Activated gamma-delta T cell treated with Interleukin-2 at 50 U/mL for 16 hours (primary cell): ENCODE data around the gene FCN3.

Experiments
- DNase-seq: peaks from one replicate; pipeline ENCODE4 v3.0.0-alpha.2; 2020

Gene FCN3

DNA sequence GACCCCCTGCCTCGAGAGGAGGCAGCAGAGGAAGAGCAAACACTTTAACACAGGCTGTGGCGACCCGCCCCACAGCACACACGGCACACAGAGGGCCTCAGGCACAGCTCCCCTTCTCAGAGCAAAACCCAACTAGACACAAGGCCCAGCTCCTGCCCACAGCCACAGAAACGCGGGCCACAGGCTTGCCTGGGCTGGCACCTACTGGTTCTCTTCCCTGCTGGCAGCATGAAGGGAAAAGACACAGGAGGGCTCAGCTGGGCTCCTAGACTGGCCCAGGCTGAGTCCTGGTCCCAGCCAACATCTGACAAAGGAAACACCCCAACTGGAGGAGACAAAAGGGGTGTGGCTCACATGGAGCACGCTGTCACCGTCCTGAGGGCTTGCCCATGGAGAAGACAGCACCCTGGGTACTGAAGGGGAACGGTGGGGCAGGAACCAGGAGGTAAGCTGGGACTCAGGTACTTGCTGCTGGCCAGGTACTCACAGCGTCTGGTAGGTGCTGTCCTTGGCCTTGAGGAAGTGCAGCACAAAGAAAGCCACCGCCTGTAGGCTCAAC, 5.0 kb upstream of the FCN3 start:
- no peak for DNase-seq

DNA sequence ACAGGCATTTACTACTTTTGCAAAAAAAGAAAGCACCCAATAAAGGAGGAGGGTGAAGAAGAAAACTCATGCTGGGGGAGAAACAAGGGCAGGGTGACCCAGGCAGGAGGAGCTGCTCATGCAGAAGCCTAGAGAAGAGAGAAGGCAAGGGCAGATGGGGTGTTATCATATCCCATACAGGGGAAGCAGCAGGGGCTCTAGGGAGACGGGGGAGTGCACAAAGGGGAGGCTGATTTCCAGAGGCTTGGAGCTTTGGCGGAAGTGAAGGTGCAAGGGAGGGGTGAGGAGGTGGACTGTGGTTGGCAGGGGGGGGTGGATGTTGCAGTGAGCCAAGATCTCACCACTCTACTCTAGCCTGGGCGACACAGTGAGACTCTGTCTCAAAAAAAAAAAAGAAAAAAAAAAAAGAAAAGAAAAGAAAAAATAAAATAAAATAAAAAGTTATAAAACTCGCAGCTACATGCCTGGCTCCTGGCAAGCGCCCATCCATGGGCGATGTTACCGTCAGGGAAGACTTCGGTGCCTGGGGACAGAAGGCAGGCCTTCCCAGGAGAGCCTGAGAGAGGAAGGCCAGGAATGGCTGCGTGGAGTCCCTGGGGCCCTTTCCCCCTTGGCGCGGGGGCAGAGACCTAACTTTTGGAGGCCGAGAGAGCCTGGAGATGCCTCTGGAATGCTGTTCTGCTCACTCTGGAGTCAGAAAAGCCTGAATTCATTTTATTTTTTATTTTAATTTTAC, 3.3 kb upstream of the FCN3 start:
- DNase-seq: no peak

DNA sequence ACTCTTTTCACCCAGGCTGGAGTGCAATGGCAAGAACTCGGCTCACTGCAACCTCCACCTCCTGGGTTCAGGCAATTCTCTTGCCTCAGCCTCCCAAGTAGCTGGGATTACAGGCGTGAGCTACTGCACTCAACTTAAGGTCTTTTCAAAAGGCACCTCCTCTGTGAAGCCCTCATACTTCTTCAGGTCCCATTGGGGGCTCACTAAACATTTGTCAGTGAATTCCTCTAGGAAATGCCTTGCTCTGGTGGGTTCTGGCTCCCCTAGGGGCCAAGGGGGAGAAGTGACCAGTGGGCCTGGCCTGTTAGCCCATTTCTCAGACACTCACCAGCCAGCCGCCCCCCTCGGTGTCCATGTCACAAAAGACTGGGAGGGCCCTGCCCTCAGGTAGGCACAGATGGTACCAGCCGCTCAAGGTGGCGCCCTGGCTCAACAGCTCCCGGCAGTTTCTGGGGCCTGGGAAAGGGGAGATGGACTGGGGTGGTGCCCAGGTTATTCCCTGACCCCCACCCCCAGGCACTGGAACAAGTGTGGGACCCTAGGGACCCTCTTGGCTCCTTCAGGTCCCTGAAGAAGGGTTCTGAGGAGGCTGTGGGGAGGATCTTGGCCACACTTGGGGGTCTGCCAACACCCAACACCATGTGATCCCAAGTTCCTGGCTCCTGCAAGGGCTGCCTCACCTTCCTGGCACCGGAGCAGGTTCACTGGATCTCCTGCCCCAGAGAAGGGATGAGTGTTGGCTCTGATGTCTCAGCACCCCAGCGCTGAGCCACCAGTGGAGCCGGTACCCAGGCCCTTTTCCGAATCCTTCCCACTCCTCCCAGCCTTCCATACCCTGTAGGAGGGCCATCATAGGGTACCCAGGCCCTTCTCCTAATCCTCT, 1.6 kb downstream of the FCN3 start:
- no peak for DNase-seq

DNA sequence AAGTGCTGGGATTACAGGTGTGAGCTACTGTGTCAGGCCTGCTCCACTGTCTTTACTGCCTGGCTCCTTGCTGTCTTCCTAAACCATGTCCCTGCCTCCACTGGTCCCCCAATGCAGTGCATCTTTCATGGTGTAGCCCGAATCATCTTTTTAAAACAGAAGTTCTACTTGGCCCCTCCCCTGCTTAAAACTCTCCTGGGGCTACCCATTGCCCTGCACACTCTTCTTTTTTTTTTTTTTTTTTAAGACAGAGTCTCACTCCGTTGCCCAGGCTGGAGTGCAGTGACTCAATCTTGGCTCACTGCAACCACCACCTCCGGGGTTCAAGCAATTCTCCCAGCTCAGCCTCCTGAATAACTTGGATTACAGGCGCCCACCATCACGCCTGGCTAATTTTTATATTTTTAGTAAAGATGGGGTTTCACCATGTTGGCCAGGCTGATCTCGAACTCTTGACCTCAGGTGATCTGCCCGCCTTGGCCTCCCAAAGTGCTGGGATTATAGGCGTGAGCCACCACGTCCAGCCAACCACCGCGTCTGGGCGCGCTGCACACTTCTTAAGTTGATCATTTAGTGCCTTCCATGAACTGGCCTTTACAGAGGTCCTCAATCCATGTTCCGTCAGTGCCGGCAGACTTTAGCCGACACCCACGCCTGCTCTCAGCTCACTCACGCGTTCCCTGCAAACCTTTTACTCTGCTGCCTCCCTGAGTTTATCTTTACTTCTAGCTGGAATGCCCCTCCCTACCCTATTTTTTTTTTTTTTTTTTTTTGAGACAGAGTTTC, 2.4 kb downstream of the FCN3 start:
- no peak for DNase-seq

DNA sequence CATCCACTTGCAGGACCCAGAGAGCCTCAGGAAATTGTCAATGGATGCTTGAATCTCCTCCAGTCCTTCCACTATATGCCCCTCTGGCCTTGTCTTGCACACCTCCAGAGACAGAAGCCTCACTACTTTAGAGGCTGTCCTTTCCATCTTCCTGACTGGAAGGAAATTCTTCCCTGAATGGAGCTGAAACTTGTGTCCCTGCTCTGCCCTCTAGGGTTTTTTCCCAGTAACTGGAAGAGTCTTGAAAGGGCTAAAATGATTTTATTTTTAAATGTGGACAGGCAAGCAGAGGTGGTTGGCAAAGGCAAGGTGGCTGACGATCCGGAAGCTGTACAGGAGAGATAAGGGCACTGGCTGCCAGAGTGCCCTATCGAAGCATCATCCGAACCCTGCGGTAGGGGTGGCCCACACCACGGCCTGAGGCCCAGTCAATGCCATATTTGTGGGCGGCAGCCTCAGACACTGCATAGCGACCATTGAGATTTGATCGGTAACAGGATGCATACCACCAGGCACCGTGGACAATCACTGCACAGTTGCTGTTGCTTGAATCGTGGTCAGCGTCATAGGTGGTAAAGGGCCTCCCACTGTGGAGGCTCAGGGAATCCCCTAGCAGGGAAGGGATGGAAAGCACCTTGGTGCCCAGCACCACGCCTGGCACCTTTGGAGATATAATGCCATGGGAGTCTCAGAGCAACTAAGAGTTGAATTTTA, 5.6 kb downstream of the FCN3 start:
- no peak for DNase-seq

DNA sequence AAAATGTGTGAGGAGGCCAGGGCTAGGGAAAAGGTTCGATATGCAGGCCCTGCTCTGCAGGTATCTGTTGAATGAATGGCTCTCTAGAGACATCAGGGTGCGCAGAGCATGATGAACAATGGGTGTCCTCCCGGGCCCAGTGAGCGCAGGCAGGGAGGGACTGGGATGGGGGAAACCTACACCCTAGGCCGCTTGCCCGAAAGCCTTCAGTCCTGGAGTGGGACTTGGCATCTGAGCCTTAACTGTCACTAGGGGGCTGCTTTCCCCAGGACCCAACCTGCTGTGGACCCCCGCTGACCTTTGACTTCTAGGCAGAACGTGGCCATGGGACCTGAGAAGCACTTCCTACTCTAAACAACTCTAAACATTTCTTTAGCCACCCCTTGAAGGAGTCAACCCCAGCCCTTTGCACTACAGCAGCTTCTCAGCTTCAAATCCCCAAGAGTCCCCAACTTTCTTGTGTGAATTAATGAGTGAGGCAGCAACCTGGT, 7.4 kb downstream of the FCN3 start:
- DNase-seq: no peak

DNA sequence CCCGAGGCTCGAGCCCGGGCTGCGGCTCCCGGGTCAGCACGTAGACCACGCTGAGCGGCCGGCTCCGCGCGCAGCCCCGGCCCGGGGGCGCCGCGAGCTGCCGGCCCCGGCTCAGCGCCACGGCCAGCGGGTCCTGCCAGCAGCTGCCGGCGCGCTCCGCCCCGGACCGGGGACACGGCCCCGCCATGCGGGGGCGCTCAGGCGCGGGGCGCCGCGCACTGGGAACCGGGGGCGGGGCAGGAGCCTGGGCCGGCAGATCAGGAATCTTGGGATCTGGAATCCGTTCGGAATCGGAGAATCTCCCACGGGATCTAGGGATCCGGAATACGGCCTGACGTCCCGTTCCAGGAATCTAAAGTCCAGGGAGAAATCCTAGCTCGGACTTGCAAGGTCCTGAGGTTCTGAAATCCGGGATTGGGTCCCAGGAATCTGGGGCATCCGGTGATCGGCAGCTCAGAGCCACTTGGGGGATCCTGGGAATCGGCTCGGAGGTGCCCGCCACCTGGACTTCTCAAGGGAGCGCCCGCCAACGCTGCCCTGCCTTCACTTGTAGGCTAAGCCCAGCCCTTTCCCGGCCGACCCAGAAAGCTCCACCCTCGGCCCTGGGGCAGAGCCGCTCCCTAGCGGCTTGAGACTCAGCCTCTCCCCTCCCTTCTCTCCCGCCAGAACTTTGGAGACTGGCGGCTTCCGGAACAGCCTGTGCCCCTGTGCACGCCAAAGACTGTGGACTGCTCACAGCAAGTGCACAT, 8.0 kb downstream of the FCN3 start, which contains the start of gene MAP3K6:
TSS of gene MAP3K6 (minus strand) at position 551 of the 749 bp plus-strand sequence. CDS start at position 187, 364 bp downstream.
- DNase-seq: no peak

DNA sequence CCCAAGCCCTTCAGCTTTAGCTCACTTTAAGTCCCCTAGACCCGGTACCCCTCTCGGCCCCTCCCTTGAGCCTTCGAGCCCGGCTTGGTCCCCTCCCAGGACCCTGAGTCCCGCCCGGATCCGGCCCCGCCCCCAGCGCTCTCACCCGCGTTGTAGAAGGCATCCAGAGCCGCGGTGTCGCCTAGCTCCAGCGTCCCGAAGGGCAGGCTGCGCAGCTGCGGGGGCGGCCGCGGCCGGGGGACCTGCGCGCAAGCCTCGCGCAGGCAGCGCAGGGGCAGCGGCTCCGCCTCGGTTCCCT, 8.6 kb downstream of the FCN3 start:
- peak; percentile 64 for DNase-seq

DNA sequence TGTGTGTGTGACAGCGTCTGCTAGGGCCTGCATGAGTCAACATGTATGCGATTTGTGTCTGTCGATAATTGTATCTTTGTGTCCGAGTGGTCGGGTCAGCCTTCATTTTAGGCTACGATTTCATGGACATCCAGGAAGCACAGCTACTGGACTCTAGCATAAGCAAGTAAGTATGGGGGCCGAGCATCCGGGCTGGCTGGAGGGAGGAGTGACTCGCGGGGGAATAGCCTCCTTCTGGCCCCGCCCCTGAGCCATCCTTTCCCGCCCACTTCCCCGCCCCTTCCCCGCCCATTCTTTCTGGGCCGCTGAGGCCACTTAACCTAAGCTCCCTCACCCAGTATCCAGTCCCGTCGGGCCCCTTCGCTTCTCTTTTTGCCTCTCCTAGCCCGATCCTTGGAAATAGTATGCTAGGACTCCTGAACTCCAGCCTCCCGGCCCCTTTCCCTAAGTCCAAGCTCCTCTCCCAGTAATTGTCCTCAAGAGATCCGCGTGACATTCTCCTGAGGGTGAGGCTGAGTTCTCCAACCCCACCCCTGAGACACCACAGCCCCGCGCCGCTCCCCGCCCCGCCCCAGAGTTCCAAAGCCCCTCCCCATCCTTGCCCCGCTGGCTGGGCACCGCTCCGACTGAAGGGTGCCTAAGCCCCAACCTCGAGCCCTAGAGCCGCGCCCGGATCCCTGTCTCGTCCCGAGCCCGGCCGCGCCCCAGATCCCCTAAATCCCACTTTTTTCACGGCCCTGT, 9.1 kb downstream of the FCN3 start:
- peak; percentile 72 for DNase-seq

DNA sequence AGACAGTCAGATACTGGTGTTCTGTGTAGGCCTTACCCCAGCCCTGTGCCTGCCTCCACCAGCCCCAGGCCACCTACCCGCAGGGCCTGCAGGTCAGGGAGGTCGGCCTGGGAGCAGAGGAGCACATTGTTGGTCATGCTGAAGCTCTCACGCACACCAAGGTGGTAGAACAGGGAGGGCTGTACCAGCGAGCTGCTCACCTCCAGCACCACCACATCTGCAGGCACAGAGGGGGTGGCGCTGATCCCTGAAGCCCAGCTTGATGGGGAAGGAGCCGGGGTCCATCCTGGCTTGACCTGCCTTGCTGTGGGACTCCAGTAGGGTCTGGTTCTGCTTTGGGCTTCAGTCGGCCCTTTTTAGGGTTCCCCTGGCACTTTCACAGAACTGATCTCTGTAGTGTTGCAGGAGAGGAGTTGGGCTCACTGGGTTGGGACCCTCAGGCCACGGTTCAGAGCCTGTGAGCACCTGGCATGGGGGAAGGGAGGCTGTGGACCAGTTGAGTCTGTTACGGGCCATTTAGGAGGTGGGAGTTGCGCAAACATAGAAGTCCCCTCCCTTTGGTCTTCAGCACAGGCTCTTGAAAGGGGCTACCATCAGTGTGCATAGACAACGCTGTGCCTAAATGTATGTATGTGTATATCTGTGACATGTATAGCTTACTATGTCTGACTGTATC, 9.8 kb downstream of the FCN3 start:
- DNase-seq: no peak

DNA sequence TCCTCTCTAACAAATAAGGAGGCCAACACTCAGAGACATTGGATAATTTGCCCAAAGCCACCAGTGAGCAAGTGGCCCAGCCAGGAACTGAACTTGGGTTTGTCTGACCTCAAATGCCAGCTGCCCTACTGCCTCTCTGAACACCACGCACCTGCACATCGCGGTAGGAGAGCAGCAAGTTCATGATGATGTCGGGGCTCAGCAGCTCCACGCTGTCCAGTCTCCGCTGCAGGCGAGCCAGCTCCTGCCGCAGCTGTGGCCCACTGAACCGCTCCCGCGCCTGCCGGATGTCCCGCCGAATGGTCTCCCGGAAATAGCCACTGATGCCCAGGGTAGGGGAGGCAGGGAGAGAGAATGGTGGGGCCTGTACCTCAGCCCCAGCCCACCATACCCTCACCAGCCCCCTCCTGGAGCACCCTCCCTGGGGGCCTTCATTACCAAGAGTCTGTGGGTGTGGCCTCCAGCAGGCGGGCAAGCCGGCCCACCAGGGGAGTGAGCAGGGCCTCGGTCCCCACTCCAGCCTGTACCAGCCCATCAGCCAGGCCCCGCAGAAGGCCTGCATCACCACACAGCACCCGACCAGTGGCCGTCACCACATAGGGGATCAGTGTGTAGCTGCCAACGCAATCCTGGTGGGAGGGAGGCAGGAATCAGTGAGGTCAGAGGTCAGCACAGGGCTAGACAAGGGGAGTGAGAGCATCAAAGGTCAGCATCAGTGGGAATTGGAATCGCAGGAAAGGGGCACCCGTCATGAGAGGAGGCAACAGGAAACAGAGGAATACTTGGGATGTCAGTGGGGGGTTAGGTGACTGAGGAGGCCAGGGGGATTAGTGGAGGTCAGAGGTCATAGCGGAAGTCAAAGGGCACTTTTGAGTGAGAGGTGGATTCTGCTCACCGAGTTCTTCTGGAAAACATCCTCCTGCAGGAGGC, 10.6 kb downstream of the FCN3 start:
- no peak for DNase-seq

DNA sequence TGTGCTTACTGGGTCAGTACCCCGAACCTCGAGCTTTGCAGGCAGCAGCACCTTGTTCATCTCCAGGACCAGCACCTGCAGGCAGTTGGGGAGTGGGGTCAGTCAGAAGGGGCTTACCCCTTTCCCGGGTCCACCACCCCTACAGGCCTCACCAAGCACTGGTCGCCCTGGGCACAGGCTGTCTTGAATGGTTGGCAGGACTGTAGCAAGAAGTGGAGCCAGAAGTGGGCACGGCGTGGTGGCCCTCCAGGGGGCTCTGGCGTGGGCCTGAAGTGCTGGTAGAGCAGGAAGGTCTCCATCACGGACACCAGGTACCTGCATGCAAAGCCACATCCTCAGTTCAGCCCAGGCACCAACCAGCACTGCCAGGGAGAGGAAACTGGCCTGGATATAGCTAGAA, 13.1 kb downstream of the FCN3 start:
- no peak for DNase-seq

DNA sequence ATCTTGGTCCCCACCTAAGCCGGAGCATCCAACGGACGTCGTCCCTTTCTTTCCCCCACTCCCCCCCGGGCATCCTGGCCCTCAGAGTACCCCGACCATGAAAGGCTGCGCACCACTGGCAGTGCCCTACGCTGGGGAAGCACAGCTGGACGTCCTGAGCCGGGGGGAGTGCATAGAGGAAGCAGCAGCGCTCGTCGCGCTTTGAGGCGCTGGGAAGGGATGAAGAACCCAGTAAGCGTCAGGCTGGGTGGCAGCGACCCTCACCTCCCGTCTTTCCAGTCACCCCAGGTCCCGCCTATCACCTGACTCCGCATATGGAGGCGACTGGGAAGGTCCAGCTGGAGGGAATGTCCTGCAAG, 13.6 kb downstream of the FCN3 start:
- no peak for DNase-seq

DNA sequence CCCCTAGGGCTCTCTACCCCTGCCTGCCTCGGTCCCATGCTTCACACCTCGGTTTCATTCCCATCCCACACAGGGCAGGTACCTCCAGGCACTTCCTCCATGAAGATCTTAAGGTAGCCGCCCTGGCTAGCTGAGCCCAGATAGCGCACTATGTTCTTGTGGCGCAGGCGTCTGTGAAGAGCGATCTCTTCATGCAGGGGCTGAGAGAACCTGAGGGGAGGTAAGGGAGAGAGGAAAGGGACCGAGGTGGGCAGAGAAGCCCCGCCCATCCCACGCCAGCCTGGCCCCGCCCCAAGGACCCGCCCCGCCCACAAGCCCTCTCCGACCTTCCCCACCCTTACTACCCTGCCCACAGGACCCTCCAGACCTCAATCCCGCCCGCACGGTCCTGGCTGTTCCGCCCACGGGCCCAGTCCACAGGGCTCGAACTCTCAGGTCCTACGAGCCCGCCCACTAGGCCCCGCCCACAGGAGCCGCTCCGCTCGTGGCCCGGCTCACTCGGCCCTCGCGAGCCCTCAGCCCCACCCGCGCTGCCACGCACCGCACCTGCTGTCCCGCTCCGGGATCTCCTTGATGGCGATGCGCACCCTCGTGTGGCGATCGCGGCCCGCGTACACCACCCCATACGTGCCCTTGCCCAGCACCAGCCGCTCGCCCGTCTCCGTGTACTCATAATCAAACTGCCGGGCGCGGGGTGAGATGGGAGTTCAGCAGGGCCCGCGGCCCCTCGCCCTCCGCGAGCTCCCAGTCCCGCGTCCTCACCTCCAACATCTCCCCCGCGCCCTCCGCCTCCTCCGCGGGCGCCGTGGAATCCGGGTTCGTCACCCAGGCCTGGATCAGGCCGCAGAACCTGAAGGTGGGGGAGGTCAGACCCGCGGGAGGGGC, 14.2 kb downstream of the FCN3 start:
- DNase-seq: no peak

DNA sequence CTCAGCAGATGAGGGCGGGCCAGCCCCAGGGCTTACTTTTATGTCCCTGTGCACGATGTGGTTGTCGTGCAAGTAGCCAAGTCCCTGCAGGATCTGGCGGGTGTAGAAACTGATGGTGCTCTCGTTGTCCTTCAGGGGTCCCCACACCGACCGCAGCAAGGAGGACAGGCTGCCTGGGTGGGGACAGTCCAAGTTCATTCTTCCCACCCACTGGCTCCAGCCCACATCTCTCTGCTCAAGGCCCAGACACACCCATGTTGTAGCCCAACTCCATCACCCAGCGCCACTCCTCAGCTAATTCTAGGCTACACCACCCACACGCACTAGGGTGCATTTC, 14.8 kb downstream of the FCN3 start:
- DNase-seq: no peak

DNA sequence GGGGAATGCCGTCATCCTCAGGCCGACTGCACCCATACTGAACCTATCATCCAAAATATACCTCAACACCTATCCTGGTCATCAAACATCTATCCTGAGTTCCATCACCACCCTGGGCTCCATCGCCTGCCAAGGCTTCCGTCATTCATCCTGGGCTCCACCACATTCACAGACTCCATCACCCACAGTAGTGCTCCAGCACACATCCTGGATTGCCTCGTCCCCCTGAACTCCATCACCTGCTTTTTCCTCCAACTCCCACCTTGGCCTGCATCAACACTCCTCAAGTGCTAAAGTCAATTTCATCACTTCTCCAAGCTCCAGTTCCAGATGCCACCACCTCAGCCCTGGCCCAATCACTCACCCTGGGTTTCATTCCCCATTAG, 15.7 kb downstream of the FCN3 start:
- DNase-seq: no peak

DNA sequence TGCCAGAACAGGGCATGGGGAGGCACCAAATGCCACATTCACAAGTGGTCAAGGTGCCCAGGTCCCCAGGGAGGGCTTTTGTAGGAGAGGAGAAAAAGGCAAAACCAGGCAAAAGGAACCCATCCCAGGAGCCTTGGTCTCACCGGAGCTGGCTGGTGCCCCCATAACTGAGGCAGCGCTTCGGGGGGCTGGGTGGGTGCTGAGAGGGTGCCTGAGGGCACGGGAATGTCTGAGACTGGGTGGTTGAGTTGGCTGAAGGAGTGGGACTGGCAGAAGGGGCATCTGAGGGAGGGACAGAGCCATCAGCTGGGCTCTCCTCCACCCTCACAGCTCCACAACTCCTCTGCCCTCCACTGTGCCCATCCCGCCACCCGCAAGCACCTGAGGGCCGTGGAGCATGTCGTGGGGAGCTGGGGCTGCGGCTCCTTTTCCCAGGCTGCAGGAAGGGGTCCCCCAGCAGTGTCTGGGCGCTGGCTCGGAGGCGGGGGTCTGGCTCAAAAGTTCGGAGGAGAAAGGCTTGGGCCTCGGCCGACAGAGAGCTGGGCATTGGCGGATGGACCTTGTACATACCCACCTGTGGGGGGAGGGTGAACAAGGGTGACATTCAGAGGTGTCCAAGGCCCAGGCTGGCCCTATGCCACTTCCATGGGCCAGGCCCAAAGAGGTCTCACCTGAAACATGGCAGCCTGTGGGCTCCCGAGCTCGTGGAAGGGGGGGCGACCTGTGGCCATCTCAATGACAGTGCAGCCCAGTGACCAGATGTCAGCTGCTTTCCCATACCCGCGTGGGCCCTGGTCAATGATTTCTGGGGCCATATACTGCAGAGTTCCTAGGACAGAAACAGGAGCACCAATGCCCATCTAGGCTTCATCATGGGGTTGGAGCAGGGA, 16.3 kb downstream of the FCN3 start:
- no peak for DNase-seq
